GM21529 (cell line): ENCODE measurements around the gene ODF4.

Source experiments
- ATAC-seq: cut with Tn5 transposase; IDR thresholded peaks from one replicate; pipeline ENCODE4 v1.9.1; 2021; ENCODE audit not compliant: unreplicated experiment

The ODF4 gene, protein sequence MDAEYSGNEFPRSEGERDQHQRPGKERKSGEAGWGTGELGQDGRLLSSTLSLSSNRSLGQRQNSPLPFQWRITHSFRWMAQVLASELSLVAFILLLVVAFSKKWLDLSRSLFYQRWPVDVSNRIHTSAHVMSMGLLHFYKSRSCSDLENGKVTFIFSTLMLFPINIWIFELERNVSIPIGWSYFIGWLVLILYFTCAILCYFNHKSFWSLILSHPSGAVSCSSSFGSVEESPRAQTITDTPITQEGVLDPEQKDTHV

DNA sequence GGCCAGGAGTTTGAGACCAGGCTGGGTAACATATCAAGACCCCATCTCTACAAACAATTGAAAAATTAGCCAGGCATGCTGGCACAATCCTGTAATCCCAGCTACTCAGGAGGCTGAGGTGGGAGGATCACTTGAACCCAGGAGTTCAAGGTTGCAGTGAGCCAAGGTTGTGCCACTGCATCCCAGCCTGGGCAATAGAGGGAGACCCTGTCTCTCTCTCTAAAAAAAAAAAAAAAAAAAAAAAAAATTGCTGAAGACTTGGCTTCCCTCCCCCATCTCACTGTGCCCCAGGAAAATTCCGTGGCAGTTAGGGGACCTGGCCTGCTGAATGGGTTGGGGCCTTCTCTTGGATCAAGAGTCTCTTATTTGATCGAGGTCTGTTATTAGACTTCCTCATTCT is at the start of gene ODF4:
Gene ODF4, plus strand, starts transcription at position 301 of the 400 bp plus-strand sequence. CDS start 212 bp downstream, outside the sequence.
- ATAC-seq = no peak

DNA sequence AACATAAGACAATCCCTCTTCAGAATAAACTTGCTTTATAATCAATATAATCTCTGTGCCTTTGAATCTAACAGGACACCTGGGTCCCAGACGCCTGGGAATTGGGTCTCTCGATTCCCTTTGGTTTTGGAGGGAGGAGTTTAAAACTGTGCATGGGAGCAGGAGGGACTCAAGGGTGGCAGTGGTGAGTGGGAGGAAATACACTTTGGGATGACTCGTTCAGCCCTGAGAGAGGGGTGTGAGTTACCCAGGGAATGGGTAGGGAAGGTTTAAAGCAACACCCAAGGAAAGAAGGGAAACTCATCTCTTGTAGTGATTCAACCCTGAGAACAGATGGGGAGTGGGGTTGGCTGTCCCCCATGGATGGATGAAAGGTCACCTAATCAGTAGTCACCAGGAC is 49.6 kb upstream of the ODF4 start:
- ATAC-seq = no peak

DNA sequence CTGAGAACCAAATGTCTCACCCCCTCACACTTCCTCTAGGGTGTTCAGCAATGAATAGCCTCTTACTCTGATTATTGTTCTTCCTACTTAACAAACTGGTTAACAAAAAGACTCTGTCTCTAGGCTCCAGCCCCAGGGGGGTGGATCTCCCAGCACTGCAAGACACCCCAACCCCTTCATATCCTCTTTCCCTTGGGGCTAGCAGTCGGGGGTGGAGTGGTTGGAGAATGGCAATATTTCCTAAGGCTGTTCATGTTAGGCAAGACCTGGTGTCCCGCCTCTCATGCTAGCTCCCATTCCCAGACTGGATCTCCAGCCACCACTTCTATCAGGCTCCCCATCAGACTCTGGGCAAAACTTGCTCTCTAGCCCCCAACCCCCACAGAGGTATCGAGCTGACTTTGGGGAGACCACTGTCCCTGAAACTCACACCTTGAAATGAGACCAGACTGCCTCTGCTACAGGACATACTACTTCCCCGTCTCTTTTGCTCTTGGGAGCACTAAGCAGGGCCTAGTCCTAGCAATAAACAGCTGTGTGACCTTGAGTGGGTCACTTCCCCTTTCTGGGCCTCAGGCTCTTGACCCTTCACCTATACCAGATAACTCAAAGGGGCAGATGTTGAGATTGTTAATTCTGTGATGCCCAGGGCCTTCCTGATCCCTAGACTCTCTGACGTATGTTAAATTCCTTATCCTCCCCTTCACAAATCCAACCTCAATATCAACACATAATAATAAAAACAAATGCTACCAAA is 46.8 kb upstream of the ODF4 start:
- no peak for ATAC-seq

DNA sequence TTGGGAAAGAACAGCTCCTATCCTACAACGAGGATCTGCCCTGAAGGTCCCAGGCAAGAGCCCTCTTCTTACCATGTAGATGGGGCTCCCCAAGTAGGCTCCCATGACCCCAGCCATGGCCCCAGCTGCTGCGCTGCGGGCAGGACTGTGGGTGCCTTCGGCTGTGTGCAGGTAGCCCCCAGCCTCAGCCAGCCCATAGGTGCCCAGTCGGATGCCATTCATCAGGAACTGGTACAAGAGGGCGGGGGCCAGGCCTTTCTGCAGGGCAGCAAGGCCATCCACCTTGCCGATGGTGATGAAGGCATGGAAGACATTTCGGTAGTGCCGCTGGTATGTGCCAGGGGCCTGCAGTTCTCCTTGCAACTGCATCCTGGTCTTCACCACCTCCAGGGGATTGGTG is 45.3 kb upstream of the ODF4 start:
- ATAC-seq = no peak

DNA sequence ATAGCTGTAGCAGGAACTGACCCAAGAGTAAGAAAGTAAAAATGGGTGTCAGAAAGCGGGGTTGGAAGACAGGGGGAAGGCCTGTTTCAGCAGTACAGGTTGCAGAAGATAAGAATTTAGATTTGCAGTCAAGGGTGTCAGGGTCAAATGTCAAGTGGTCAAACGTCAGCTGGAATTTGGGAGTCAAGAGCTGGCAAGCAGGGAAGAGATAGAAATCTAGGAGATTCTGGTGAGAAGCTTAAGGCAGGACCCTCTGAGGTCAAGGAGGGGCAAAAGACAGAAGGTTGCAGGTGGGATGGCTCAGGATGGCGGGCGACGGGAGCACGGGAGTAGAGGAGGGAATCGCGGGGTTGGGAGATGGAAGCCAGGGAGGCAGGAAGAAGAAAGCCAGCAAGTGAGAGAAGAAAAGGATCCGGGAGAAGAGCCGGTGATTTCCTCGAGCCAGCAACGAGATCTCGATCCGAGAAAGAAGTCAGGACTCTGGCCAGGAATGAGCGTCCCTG is 44.8 kb upstream of the ODF4 start:
- no peak for ATAC-seq

DNA sequence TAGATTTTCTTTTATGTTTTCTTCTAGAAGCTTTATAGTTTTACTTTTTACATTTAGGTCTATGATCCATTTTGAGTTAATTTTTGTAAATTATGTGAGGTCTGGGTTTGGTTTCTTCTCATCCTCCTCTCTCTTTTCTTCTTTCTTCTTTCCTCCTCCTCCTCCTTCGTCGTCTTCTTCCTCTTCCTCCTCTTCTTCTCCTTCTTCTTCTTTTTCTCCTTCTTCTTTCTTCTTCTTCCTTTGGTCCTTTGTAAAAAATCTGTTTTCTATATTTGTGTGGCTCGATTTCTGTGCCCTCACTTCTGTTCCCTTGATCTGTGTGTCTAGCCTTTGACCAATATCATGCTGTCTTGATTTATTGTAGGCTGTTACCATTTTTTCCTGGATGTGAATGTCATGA is 39.4 kb upstream of the ODF4 start:
- ATAC-seq = no peak

DNA sequence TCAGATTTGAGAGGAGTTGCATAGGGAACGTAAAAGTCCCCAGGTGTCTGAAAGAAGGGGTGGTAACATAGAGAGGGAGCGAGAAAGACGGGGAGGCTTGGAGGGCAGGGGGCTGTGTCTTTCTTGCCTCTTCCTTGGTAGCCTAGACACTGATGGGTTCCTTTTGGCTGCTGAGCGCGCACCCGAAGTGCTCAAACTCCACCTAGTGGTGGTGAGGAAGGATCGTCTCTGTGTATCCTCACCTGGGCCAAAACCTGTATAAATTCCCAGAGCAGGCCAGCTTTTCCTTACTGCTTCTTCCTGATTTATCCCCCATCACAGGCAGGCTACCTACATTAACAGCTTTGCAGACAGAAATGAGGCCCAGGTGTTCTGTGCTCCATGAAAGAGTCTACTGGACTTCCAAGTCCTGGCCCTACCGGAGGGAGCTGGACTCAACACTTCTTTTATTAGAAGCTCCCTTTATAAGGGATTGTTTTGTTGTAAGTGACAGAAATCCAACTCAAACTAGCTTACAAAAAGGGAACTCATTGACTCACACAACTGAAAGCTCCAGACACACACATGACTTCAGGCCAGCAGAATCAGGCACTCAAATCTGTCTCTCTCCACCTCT is 38.9 kb upstream of the ODF4 start:
- peak; percentile 53 for ATAC-seq

DNA sequence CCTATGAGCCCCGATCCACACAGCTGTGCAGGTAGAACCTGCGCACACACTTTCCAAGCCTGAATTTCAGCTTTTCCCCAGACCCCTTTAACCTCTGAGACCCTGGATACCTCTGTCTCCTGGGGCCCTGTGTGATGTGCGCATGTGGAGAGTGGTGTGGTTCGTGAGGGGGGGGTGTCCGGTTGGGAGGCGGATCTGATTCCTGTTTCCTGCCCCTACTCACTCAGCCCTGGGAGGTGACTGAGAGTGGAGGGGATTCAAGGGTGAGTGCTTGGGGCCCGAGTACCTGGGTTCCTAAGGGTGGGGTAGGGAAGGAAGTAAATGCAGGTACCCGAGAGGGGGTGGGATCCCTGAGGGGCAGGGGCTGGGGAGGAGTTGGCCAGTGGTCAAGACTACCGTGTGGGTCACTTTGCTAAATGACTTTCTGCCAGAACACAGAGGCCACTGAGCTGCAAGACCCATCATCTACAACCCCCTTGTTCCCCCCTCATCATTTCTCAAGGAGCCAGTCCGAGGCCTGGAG is 29.0 kb upstream of the ODF4 start:
- no peak for ATAC-seq

DNA sequence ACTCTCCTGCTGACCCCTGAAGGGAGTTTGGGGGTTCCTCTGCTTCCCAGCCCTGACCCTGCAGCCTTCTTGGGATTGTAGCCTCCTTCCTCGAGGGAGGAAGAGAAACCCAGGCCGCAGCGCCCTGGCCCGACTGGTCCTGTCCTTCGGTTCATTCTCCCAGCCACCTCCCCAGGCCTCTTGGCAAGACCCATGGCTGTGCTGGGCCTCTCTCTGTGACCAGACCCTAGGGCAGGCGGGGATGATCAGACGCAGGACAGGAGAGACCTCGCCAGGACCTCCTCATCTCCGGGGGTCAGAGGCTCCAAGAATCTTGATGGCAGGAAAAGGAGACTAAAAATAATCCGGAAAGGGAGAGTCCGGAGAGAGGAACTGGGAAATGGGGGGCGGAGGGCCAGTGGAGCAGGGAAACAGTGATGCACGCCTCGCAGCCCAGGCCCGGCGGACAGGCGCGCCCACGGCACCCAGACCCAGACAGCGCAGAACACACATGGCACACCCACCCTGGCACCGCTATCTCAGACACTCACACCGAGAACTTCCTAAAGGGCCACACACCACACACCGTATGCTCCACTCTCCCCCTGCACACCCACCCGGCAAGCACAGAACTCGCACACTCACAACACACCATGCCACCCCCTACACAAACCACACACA is 28.4 kb upstream of the ODF4 start:
- no peak for ATAC-seq

DNA sequence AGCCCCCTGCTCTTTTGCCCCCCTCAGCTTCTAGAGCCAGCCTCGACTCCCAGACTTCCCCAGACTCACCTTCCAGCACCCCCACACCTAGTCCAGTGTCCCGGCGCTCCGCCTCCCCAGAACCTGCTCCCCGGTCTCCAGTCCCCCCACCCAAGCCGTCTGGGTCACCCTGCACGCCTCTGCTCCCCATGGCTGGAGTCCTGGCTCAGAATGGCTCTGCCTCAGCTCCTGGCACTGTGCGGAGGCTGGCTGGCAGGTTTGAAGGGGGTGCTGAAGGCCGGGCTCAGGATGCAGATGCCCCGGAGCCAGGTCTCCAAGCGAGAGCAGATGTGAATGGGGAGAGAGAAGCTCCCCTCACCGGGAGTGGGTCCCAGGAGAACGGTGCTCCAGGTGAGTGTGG is 27.4 kb upstream of the ODF4 start:
- ATAC-seq = no peak

DNA sequence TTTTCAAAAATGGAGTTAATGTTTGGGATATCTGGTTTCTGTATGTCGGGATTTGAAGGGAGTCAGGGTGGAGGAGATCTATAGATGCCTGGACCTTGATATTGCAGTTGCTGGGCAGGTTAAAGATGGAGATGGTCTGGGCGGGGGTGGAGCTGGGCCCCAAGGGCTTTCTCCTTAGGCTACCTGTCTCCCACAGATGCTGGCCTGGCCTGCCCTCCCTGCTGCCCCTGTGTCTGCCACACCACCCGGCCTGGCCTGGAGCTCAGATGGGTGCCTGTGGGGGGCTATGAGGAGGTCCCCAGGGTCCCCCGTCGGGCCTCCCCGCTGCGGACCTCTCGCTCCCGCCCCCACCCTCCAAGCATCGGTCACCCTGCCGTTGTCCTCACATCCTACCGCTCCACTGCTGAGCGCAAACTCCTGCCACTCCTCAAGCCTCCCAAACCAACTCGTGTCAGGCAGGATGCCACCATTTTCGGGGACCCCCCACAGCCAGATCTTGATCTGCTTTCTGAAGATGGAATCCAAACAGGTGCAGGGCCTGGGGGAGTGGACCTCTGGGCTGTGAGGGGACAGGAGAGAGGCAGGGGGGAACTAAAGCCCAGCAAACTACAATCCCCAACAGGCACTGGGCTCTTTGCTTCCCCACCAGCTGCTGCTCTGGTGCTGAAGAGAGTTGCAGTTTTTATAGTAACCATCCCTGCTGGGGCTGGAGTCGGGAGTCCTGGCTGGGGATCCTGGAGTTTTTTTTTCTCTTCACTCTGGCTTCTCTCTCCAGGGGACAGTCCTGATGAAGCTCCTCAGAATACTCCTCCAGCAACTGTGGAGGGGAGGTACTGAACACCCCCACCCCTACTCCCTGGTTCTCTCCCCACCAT is 26.7 kb upstream of the ODF4 start:
- no peak for ATAC-seq

DNA sequence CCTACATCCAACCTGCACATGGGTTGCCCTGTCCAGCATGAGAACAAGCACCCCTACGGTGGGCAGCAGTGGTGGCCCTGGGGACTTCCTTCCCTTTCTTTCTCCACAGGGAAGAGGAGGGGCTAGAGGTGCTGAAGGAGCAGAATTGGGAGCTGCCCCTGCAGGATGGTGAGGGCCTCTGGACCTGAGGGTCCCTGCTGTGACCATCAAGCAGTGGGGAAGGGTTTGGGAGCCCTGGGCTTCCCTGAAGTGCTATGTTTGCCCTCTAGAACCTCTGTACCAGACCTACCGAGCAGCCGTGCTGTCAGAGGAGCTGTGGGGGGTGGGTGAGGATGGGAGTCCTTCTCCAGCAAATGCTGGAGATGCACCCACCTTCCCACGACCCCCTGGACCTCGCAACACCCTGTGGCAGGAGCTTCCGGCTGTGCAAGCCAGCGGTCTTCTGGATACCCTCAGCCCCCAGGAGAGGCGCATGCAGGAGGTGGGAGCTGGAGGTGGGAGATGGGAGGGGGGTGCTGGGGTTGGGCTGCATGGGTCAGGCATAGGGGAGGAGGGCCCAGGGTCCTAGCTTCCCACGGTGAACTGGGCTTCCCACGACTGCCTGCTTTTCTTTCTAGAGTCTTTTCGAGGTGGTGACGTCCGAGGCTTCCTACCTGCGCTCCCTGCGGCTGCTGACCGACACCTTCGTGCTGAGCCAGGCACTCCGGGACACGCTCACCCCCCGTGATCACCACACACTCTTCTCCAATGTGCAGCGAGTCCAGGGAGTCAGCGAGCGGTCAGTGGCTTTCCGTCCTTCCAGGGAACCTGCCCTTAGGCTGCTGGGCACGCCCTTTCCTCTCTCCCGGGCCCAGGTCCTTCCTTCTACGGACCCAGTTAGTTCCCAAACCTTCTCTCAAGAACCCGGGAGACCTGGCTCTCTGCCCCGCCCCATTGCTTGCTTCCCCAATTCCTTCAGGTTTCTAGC is 24.6 kb upstream of the ODF4 start:
- ATAC-seq = no peak

DNA sequence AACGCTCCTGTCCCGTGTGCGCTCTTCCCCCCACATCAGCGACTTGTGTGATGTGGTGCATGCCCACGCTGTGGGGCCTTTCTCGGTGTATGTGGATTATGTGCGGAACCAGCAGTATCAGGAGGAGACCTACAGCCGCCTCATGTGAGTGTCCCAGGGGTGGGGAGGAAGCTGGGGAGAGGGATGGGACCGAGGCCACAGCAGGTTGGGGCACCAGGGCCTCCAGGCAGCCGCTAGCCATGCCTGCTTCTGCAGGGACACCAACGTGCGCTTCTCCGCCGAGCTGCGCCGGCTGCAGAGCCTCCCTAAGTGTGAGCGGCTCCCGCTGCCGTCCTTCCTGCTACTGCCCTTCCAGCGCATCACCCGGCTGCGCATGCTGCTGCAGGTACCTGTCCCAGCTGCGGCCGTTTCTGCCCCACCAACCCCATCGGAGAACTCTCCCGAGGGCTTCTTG is 23.8 kb upstream of the ODF4 start:
- no peak for ATAC-seq

DNA sequence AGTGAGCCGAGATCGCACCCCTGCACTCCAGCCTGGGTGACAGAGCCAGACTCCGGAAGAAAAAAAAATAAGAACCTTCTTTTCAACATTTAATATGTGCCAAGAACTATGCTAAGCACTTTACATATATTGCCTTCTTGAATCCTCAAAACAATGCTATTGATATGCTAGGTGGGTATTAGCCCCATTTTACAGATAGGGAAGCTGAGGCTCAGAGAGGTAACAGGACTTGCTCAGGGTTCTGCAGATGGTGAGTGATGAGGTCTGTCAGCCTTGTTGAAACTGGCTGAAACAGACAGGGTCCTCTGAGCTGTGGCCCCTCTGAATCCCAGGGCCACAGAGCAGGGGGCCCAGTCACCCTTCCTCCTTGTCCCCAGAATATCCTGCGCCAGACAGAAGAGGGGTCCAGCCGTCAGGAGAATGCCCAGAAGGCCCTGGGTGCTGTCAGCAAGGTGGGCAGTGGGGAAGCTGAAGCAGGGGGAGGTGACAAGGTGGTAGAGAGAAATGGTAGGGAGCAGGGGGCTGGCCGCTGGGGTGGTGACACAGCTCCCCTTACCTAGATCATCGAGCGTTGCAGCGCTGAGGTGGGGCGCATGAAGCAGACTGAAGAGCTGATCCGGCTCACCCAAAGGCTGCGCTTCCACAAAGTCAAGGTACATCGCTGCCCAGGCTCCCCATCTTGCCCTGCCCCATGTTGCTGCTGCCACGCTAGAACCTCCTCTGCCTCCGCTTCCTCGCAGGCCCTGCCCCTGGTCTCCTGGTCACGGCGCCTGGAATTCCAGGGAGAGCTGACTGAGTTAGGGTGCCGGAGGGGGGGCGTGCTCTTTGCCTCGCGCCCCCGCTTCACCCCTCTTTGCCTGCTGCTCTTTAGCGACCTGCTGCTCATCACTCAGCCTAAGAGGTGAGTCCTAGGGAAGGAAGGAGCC is 21.4 kb upstream of the ODF4 start:
- no peak for ATAC-seq

DNA sequence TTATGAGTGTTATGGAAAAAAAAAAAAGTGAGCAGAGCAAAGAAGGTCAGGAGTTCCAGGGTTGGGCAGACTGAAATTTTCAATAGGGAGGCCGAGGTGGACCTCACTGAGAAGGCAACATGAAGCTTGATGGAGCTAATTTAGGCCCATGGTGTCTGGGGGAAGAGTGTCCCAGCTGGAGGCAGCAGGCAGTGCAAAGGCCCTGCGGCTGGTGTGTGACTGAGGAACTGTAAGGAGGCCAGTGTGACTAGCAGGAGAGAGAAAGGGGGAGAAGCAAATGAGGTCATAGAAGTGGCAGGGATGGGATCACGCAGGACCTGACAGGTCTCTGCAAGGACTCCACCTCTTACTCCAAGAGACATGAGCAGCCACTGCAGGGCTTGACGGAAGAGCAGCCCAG is 19.4 kb upstream of the ODF4 start:
- ATAC-seq = no peak

DNA sequence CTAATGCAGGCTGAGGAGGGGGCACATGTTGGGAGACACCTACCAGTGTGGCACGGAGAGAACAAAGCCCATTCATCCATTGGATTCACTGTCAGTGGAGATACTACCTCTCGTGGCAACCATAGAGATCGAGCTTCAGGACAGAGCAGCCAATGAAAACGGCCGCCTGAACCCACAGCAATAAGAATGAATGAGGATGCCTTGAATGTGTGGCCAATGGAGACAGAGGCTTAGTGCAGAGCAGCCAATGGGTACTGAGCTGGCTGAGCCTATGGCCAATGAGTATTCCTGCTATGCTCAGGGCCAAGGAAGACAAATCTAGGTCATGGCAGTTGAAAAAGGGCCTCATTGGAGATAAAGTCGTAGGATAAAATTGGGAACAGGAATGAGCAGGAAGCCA is 18.6 kb upstream of the ODF4 start:
- no peak for ATAC-seq

DNA sequence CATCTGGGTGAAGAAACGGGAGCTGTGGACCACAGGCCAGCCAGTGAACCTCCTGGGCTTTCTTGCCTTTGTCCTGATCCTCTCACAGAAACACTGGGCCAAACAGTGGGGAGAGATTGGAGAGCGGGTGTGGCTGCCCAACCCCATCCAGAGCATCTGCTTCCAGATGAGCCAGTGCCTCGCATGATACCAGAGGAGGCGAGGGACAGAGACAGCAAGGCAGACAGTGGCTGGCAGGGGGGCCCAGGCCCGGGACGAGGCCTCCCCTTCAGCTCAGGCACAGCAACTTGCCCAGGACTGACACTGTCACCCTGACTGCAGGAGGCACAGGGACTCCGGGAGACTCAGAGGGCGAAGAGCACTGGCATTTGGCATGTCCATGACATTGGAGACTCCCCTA is 17.6 kb upstream of the ODF4 start:
- no peak for ATAC-seq

DNA sequence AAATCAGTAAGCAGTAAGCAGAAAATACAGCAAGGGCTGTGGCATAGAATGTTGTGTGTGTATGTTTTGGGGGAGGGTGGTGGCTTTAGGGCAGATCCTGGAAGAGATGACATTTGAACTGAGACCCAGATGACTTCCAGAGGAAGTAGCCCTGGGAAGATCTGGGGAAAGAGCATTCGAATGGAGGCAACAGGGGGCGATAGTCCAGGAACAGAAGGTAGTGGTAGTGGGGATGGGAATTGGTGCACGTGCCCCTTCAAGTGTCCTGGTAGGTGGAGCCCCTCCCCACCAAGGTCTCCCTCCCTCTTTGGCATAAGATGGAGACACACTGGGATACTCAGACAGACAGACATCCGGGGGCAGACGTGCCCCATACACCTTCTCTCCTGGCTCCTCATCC is 15.5 kb upstream of the ODF4 start:
- no peak for ATAC-seq
